PC-3 (cell line): ENCODE measurements around the gene MOCS1.

ENCODE experiments used
- EZH2 ChIP-seq: fragments of 300-600 bp; sonication (generic); IDR thresholded peaks from one replicate; pipeline ENCODE4 v1.6.1; 2017; ENCODE audit warnings: antibody characterized with exemption, mild to moderate bottlenecking, low read length; ENCODE audit not compliant: unreplicated experiment
- EZH2phosphoT487 ChIP-seq: fragments of 300-600 bp; sonication (generic); IDR thresholded peaks from 2 replicates; pipeline ENCODE4 v1.6.1; 2018; ENCODE audit warnings: mild to moderate bottlenecking, antibody characterized with exemption, low read length, borderline replicate concordance
- TF ChIP-seq, protein P1 (sequence below): fragments of 300-600 bp; sonication (generic); conservative IDR thresholded peaks from 2 replicates; pipeline ENCODE4 v1.5.1; 2017; ENCODE audit warnings: antibody characterized with exemption, low read depth, mild to moderate bottlenecking, low read length

DNA sequence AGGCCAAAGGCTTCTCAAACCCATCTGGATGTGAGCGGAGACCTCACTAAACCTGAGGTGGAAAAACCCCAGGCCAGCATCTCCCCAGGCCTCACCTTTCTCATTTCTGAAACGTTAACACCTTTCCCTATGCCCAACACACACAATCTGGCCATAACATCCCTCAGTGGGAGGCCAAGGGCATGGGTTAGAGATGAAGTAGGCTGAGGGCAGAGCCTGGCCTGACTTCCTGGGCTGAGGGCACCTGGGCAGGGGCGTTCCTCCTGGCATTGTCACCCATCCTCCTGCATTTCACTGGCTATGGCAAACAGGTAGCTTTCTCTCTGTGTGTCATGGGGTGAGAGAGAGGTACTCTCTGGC is 8.4 kb downstream of the MOCS1 start:
- TF ChIP-seq, protein P1, sequence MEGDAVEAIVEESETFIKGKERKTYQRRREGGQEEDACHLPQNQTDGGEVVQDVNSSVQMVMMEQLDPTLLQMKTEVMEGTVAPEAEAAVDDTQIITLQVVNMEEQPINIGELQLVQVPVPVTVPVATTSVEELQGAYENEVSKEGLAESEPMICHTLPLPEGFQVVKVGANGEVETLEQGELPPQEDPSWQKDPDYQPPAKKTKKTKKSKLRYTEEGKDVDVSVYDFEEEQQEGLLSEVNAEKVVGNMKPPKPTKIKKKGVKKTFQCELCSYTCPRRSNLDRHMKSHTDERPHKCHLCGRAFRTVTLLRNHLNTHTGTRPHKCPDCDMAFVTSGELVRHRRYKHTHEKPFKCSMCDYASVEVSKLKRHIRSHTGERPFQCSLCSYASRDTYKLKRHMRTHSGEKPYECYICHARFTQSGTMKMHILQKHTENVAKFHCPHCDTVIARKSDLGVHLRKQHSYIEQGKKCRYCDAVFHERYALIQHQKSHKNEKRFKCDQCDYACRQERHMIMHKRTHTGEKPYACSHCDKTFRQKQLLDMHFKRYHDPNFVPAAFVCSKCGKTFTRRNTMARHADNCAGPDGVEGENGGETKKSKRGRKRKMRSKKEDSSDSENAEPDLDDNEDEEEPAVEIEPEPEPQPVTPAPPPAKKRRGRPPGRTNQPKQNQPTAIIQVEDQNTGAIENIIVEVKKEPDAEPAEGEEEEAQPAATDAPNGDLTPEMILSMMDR, result no peak
- TF ChIP-seq EZH2phosphoT487 (no peak), EZH2 (no peak)
